Renal cortex interstitium (tissue), 11 donors: ENCODE measurements around the gene CROCC2. TPM values are rescaled to one million over a fixed set of nuclear protein-coding genes. Genes with fewer than 3 reads are reported as not detected.

Experiments
- DNase-seq, 11 donors: peaks; one replicate each; pipeline ENCODE4 v3.0.0-alpha.2; 2013; ENCODE audit warnings: low read depth in 9 of 11, low spot score in 4 of 11; ENCODE audit errors: extremely low read depth in 1 of 11
- polyA plus RNA-seq, 3 donors: library from polyadenylated mRNA; unstranded; fragments of 120-200 nt; gene quantifications; one replicate each; pipeline ENCODE4 v1.2.1, GENCODE V29; 2013; ENCODE audit not compliant: insufficient read length in 3 of 3

Gene CROCC2
- polyA plus RNA-seq, 3 donors = 0.05 to 0.07 (median 0.06) TPM

DNA sequence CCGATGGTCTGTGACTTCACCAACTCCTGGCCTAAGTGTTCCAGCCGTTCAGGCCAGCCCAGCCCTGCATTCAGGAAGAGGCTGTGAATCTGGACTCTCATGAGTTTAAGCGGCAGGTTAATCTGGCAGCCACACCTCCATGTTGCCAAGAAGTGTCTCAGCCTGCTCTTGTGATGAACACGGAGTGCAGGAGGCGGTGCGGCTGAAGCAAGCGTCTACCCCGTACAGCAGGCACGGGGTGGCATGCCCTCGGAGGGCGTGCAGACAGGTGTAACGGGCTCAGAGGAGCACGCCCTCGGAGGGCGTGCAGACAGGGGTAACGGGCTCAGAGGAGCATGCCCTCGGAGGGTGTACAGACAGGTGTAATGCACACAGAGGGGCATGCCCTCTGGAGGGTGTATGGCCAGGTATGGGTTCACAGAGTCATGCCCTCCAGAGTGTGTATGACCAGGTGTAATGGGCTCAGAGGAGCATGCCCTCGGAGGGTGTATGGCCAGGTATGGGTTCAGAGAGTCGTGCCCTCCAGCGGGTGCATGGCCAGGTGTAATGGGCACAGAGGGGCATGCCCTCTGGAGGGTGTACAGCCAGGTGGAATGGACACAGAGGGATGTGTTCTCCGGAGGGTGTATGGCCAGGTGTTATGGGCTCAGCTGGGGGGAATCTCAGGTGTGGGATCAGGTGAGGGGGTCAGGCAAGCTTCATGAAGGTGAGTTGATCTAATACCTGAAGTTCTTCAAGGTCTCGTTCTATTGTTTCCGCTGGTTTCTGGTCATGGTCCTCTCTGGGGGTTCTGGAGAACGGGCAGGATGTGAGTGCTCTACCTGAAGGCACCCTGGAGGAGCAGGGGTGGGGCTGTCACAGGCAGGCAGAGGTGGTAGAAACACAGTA is 22.6 kb downstream of the CROCC2 start:
- DNase-seq = no peak

- no peak for DNase-seq
Measured at GRCh38 chr2:240929364-240930095, 23.4 kb downstream of the CROCC2 start.

DNA sequence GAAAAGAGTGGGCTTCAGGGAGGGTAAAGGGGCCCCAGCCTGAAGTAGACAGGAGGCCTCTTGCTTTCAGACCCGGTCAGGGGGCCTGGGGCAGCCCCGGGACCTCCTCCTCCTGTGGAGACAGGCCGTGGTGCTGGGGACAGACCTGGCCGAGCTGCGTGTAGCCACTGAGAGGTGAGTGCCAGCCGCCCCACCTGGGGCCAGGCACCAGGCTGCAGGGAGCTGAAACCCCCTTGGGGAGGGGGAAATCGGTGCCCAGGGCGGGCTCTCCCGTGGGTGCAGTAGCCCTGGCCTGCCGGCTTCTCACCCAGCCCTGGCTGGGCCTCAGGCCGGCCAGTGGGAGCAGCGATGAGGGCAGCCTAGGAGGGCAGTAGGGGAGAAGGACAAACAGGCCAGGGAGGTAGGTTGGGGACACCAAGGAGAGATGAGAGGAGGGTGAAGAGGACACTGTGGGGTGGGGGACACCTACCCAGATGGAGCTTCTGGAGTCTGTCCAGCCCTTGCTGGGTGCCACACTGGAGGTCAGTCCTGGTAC is 24.0 kb downstream of the CROCC2 start:
- DNase-seq = no peak

GRCh38 chr2:240930631-240931318 is 24.6 kb downstream of the CROCC2 start:
- no peak for DNase-seq

DNA sequence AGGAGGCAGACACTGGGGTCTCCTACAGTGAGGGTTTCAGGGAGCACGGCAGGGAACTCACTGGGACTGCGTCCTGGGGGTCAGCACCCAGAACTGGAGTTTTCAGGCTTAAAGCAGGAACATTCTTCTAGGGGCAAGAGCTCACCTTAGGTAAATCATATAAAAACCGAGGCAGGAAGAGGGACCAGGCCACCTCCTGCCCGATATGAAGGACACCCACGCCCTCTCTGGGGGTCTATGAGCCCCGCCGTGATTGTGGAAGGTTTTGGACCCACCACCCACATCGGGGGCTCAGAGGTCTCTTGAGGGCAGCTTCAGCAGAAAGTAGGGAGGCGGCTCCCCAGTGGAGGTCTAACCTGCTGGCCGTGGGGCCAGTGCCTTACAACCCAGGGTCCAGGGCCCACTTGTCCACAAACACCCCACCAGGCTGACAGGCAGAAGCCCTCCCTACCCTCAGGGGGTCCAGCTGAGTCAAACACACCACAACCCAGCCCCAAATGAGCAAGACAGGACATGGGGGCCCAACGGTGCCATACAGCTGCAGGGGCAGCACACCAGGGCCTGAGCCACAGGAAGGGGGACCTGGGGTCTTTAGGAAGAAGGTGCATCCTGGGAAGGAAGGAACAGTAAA is 25.3 kb downstream of the CROCC2 start:
- no peak for DNase-seq

DNA sequence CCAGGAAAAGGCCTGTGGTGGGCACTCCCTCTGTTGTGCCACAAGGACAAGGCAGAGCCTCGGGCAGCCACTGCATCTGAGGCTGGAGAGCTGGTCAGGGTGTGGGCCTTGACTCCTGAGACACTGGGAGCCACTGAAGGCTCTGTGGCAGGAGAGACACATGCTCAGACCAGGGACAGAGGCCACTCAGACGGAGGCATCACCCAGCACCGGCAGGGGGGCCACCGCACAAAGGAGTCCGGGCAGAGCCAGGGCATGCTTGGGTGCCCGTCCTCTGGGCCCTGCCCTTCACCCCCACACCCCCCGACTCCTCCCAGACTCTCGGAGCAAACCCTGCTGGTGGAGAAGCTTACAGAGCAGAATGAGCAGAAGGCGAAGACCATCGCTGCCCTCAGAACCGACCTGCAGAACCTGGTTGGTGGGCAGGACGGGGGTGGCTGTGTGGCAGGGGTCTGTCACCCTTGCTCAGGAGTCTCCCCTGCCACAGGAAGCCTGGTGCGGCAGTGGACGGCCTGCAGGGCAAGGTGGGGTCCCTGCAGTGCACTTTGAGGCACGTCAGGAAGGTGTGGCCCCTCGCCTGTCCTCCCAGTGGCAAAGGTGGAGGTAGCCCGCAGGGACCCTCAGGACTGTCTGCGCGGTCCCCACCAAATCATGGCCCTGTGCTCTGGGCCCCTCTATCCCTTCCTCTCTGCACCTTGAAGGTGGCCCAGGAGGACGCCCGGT is 26.0 kb downstream of the CROCC2 start:
- no peak for DNase-seq

- DNase-seq = no peak
Measured at GRCh38 chr2:240932724-240933047, 26.6 kb downstream of the CROCC2 start.

DNA sequence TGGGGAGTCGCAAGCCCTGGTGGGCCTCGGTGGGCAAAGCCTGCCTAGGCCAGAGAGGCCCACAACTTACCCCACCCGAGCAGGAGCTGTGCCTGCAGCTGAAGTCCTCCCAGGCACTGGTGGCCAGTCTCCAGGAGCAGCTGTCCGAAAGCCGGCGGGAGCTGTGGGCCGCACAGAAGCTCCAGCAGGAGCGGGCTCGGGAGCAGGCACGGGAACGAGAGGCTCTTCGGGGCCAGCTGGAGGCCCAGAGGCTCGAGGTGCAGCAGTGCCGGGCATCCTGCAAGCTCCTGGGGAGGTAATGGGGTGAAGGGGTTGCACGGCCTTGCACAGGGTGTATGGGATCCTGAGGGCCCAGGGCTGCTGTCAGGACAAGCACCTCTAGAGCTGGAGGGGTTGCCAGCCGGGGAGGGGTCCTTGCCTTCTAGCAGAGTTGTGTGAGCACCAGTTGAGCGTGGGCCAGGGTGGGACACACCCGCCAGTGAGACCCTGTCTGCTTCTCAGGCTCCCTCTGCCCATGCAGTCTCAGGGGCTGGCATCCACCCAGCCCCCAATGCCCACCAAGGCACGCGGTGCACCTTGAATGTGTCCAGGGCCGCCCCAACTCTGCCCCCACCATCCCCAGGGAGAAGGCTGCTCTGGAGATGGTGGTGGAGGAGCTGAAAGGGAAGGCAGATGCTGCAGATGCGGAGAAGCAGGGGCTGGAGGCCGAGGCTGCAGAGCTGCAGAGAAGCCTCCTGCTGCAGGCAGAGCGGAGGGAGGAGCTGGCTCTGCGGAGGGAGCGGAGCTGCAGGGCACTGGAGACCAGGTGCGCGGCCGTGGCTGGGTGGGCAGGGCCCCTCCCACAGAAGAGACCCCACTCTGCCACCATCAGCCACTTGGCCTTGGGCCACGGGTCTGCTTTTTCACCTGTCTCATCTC is 27.2 kb downstream of the CROCC2 start:
- DNase-seq = no peak

- DNase-seq = no peak
Measured at GRCh38 chr2:240933966-240934700, 28.0 kb downstream of the CROCC2 start.

DNA sequence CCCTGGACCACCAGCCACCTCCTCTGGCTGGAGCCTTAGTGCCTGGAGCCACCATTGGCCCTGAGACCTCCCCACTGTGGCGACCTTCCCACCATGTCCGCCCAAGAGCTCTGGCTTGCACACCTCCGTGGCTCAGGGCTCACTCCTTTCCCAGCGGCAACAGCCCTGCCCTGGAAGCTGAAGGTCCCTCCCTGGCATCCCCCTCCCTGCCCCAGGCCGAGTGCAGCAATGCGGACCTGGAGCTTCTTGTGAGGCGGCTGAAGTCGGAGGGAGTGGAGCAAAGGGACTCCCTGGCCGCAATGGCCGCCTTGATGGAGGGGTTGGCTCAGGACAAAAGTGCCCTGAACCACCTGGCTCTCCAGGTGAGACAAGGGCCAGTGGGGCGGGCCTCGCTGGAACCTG is 28.6 kb downstream of the CROCC2 start:
- DNase-seq = no peak

- DNase-seq = no peak
Measured at GRCh38 chr2:240935103-240935876, 29.2 kb downstream of the CROCC2 start.

DNA sequence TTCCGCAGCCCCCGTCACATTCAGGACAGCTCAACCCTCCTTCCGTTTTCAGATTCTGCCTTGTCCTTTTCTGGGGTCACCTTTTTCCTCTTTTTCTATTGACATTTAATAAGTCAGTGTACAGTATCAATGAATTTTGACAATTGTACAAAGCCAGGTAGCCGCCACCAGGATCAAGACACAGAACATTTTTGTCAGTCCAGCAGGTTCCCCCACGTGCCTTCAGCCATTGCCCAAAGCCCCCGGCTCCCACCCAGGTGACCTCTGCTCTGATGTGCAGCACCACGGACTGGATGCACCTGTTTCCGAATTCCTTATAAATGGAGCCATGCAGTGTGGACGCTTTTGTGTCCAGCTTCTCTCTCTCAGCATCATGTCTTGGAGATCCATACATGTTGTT is 30.0 kb downstream of the CROCC2 start:
- no peak for DNase-seq

GRCh38 chr2:240946046-240946445 is 39.9 kb downstream of the CROCC2 start:
- DNase-seq = no peak

DNA sequence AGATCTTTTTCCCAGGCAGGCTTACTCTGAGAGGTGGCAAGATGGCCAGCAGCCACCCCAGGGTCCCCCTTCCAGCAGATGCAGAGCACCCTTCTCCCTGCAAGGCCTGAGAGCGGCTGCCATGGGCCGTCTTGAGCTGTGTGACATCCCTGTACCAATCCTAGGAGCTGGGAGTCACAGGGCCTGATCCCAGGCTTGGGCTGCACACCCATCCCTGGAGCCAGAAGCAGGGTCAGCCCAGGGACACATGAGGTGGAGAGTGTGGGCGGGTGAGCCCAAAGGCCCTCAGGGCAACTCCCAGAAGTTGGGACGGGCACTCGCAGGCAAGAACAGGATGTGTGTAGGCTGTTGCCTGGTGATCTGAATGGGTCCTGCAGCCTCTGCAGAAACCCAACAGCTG is 40.5 kb downstream of the CROCC2 start:
- no peak for DNase-seq

DNA sequence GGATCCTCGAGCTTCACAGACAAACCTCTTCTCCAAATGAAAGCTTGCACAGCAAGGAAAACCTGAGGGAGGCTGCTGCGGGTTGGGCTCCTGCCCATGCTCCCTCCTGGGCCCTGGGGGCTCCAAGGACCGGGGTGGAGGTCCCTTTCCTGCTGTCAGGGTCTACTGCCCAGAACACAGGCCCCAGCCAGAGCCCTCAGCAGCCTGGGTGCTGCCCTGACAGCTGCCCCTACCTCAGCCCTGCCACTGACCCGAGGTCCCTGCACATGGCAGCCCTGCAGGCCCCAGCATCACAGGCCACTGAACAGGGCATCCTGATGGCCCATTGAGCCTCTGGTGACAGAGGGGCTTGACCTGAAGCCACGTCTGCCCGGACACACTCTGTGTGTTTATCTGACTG is 41.0 kb downstream of the CROCC2 start:
- no peak for DNase-seq

- no peak for DNase-seq
Measured at GRCh38 chr2:240947607-240948006, 41.5 kb downstream of the CROCC2 start.
